ENCODE results near the gene CDH23. TPM values are rescaled to one million over a fixed set of nuclear protein-coding genes. Genes with fewer than 3 reads are reported as not detected.

Gene CDH23
- total and polyA plus RNA-seq, 9 of the 15 experiments (the other 6 are each of a cell fraction or from before 2014, with no cell fraction given), result 0.18 to 1.2 (median 0.47) TPM

GRCh38 chr10:71692598-71693306 lies 296.0 kb downstream of the CDH23 start (continued):
- TF ChIP-seq JUN (IDR thresholded peaks at IDR 0.05; ENCODE audit: borderline replicate concordance, low read depth, low read length) (no peak), JUN (CRISPR knock-in tag; IDR thresholded peaks at IDR 0.05; ENCODE audit: borderline replicate concordance) (no peak), BRCA1 (IDR thresholded peaks at IDR 0.05) (no peak), BRCA1 (CRISPR knock-in tag; IDR thresholded peaks at IDR 0.05) (no peak), L3MBTL2 (IDR thresholded peaks at IDR 0.05) (peak; percentile 46), IRF9 (tag; IDR thresholded peaks at IDR 0.05) (no peak), SIN3B (IDR thresholded peaks at IDR 0.05; ENCODE audit: low read depth) (no peak), ZNF143 (CRISPR knock-in tag; IDR thresholded peaks at IDR 0.05) (0 out of 2 replicates have a peak, but pooled peaks have one; percentile 34), ETV1 (tag; conservative IDR thresholded peaks at IDR 0.05; ENCODE audit: low read depth) (no peak), ETV6 (IDR thresholded peaks at IDR 0.05; ENCODE audit: borderline replicate concordance in 1 of 2, low read depth in 2 of 2, low read length in 1 of 2) (no peak), ETV6 (CRISPR knock-in tag; IDR thresholded peaks at IDR 0.05; ENCODE audit: borderline replicate concordance) (no peak), FOXK1 (CRISPR knock-in tag; IDR thresholded peaks at IDR 0.05; ENCODE audit: borderline replicate concordance) (no peak), ZNF561 (CRISPR knock-in tag; conservative IDR thresholded peaks at IDR 0.05) (no peak), TFAM (CRISPR knock-in tag; conservative IDR thresholded peaks at IDR 0.05) (no peak), KDM4B (IDR thresholded peaks at IDR 0.05; ENCODE audit: borderline replicate concordance in 2 of 2, low read depth in 1 of 2) (no peak), NELFE (IDR thresholded peaks at IDR 0.05; ENCODE audit: insufficient read depth, insufficient read length) (no peak), ZKSCAN8 (CRISPR knock-in tag; IDR thresholded peaks at IDR 0.05) (no peak), SRSF3 (IDR thresholded peaks at IDR 0.05; ENCODE audit: insufficient read depth, low read length) (no peak), ZNF175 (CRISPR knock-in tag; IDR thresholded peaks at IDR 0.05; ENCODE audit: low read depth) (no peak), BCOR (IDR thresholded peaks at IDR 0.05) (peak; percentile 94)
- TF ChIP-seq, protein P1, sequence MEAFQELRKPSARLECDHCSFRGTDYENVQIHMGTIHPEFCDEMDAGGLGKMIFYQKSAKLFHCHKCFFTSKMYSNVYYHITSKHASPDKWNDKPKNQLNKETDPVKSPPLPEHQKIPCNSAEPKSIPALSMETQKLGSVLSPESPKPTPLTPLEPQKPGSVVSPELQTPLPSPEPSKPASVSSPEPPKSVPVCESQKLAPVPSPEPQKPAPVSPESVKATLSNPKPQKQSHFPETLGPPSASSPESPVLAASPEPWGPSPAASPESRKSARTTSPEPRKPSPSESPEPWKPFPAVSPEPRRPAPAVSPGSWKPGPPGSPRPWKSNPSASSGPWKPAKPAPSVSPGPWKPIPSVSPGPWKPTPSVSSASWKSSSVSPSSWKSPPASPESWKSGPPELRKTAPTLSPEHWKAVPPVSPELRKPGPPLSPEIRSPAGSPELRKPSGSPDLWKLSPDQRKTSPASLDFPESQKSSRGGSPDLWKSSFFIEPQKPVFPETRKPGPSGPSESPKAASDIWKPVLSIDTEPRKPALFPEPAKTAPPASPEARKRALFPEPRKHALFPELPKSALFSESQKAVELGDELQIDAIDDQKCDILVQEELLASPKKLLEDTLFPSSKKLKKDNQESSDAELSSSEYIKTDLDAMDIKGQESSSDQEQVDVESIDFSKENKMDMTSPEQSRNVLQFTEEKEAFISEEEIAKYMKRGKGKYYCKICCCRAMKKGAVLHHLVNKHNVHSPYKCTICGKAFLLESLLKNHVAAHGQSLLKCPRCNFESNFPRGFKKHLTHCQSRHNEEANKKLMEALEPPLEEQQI (IDR thresholded peaks at IDR 0.05), result no peak
- TF ChIP-seq, protein P2, sequence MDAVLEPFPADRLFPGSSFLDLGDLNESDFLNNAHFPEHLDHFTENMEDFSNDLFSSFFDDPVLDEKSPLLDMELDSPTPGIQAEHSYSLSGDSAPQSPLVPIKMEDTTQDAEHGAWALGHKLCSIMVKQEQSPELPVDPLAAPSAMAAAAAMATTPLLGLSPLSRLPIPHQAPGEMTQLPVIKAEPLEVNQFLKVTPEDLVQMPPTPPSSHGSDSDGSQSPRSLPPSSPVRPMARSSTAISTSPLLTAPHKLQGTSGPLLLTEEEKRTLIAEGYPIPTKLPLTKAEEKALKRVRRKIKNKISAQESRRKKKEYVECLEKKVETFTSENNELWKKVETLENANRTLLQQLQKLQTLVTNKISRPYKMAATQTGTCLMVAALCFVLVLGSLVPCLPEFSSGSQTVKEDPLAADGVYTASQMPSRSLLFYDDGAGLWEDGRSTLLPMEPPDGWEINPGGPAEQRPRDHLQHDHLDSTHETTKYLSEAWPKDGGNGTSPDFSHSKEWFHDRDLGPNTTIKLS (IDR thresholded peaks at IDR 0.05; ENCODE audit: borderline replicate concordance, low read depth), result no peak
- TF ChIP-seq, protein P3, sequence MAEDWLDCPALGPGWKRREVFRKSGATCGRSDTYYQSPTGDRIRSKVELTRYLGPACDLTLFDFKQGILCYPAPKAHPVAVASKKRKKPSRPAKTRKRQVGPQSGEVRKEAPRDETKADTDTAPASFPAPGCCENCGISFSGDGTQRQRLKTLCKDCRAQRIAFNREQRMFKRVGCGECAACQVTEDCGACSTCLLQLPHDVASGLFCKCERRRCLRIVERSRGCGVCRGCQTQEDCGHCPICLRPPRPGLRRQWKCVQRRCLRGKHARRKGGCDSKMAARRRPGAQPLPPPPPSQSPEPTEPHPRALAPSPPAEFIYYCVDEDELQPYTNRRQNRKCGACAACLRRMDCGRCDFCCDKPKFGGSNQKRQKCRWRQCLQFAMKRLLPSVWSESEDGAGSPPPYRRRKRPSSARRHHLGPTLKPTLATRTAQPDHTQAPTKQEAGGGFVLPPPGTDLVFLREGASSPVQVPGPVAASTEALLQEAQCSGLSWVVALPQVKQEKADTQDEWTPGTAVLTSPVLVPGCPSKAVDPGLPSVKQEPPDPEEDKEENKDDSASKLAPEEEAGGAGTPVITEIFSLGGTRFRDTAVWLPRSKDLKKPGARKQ (CRISPR knock-in tag; IDR thresholded peaks at IDR 0.05), result no peak
